Fibroblast of upper back skin (primary cell): ENCODE data around the gene ITGA2B.
"Not testable (repeated sequence)": the region's sequence is repeated elsewhere in the genome, so short reads cannot be mapped to it uniquely, and the experiment has no call there.

Experiments
- DNase-seq: peaks from one replicate; pipeline ENCODE4 v3.0.0-alpha.2; 2013

Gene ITGA2B

GRCh38 chr17:44368391-44369243 is 20.8 kb downstream of the ITGA2B start:
- not testable (repeated sequence) for DNase-seq

DNA sequence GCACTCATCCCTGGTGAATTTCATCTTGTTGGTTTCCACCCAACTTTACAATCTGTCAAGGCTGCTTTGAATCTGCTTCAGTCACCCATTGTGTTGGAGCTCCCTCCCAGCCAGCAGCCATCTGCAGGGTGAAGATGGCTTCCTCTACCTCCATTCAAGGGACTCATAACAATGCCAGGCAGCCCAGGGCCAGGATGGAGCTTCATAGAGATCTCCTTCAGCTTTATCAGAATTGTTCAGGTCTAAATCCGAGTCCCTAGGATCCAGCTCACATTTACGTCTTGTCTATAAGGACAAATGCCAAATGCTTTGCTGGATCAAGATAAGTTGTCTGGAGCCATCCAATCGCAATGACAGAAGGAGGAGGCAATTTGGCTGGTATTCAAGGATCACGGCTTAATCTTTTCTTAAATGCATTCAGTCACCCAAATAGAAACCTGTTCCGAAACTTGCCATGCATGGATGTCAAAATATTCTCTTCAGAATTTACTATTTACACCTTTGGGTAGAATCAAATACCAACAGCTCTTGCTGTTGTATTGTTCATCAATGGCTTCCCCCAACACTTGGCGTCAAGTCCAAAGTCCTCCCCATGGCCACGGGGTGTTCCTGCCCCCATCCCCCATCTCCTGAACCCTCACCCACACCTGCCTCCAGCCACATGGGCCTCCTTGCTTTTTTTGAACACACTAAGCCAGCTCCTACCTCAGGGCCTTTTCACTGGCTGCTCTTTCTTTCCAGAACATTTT is 22.0 kb downstream of the ITGA2B start:
- DNase-seq = no peak

GRCh38 chr17:44365051-44365450 is 24.4 kb downstream of the ITGA2B start:
- not testable (repeated sequence) for DNase-seq

DNA sequence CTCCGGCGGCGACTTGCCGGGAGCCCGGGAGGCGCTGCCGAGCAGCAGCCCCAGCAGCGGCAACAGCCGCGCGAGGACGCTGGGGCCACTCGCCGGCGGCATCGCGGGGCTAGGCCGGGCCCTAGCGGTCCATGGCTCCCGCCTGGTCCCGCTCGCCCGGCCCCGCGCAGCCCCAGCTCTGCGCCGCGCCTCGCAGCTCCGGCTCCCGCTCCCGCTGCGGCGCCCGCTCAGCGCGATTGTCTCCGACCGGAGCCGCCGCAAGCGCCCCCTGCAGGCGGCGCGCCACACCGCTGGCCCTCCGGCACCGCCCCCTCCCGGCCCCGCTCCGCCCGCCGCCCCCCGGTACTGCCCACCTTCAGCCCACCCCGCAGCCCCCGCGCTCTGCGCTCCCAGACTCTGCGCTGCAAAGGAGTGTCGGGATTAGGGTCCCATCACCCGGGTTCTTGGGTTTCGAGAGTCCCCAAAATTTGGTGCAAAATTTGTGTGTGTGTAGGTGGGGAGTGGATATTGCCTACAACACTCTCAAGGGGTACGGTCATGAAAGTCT is 25.8 kb downstream of the ITGA2B start, which contains the start of gene FAM171A2:
TSS of gene FAM171A2 (minus strand) at position 241 of the 547 bp plus-strand sequence. CDS start at position 102, 139 bp downstream.
- peak; percentile 49 for DNase-seq

DNA sequence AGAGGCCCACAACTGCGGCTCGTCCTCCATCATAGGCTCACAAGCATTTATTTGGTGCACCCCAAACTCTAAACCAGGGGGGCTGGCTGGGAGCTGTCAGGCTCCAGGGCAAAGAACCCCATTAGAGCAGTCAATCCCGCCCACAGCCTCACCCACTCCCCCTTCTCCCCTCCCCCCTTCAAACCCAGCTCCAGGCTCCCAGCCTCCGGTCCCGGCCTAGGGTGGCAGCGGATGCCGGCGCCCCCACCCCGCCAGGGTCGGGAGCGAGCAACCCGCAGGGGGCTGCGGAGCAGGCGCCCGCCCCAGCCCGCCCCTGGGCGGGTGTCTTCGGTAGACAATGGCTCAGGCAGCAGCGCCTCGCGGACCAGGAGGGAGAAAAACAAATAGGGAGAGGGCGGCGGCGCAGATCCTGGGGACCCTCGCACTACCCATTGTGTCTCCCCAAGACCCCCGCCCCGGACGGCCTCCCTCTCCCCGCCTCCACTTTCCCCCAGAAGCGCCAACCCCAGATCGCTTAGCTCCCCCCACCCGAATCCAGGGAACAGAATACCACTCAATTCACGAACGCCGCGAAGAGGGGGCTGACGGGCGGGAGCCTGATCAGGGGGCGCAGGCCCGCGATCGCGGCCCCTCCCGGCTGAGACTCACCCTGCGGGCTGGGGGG is 26.4 kb downstream of the ITGA2B start:
- DNase-seq = no peak

DNA sequence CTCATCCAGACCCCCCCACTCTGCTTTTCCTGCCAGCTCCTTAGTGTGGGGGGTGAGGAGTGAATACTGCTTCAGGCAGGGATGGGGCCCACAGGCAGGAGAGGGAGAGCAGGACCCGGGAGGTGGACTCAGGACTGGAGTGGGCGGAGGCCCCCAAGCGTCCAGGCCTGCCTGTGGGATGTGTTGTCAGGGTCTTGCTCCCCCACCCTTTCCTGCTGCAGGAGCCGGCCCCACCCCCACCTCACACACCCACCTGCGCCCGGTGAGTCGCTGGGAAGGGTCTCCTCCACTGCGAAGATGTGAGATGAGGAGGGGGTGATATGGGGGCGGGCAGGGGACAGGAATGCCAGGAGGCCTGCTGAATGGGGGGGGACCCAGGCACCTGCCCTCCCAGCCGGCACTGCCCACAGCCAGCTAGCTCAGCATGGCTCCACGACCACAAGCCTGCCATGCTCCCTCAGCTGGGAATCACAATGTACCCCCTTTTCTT is 26.9 kb downstream of the ITGA2B start:
- no peak for DNase-seq

- DNase-seq = no peak
Observed at GRCh38 chr17:44361292-44362260, 27.9 kb downstream of the ITGA2B start.

- DNase-seq = peak; percentile 48
Observed at GRCh38 chr17:44360826-44361225, 28.6 kb downstream of the ITGA2B start.

DNA sequence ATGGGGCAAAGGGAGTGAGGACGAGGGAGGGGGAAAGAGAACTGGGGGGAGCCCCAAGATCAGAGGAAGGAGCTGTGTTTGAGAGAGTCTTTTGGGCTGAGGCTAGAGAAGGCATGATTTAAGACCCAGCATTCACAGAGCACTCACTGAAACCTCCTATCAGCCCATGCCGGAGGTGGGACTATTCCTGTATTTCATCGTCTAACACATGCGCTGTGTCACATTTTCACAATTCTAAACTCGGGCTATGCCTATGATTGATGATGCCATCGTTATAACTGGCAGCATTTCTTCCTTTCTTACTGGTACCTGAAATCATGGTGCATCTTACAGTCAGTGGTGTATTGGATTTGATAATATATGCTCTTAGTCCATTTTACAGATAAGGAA is 29.3 kb downstream of the ITGA2B start:
- no peak for DNase-seq

- no peak for DNase-seq
Observed at GRCh38 chr17:44359458-44360143, 29.8 kb downstream of the ITGA2B start.

DNA sequence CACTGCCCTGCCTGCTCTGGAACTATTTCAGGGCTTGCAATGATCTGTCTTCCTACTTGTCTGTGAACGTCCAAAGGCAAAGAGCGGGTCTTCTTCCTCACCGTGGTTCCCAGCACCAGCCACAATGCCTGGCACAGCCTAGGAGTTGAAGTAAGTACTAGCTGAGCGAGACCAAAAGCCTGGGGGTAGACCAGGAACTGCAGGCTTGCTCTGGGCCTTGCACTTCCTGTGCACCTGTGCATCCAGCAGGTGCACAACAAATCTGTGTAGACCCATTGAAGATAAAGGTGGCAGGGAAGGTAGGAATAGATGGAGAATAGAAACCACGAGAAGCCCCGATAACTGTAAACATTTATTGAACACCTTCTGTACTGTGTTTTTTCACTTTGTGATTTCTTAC is 30.4 kb downstream of the ITGA2B start:
- DNase-seq = no peak

- DNase-seq = no peak
Observed at GRCh38 chr17:44358066-44358465, 31.4 kb downstream of the ITGA2B start.

GRCh38 chr17:44356241-44356640 is 33.2 kb downstream of the ITGA2B start:
- no peak for DNase-seq

DNA sequence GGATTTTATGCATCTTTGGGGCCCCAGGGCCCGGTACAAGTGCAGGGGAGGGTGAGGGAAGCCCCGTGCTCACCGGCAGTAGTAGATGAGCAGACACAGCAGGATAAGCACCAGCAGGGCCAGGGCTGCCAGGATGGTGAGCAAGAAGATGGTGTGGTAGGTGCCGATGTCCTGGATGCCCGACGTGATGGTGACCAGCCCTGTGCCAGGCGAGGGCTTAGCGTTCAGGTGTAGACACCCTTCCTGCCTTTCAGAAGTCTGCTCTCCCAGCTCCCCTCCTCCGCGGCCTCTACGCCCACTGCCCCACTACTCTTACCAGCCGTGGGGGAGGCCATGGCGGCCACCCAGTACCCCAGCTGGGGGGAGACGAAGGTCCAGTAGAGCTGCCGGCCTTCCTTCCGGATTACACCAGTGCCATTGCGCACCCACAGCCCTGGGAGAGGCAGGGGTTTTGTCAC is 33.8 kb downstream of the ITGA2B start:
- DNase-seq = no peak

DNA sequence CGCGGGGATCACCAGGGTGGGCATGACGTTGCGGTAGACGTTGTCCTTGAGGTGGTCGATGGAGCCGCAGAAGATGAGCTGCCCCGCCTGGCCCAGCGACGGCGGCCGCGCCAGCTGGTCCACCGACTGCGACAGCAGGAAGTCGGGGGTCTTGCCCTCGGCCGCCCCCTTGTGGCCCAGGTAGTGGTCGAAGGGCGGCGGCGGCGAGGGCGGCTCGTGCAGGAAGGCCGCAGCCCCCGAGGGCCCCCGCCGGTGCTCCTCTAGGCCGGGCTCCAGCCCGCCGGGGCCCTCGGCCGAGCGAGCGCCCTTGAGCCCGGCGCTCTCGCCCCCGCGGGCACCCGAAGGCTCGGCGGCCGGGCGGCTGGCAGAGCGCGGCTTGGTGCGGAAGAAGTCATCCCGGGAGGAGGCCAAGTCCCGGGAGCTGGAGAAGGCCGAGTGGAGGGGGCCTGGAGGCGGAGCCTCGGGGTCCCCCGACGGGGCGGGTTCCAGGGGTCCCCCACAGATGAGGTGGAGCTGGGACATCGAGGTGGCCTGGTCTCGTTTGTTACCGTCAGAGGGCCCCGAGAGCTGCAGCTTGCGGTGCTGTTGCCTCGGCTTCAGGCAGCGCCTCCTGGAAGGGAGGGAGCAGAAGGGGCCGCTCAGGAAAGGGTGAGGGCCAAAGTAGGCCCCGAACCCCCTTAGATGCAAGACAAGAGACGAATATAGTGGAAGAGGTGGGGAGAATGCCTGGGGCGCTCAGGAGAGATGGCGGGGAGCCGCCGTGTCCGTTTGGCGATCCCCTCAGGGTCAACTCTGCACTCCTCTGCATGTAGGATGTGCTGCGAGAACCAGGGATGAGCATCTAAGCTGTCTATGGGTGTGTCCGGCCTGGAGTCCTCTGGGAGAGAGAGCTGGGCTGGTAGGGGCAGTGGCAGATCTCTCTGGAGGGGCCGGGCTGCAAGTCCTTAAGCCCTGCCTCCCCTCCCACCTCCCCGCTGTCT is 34.6 kb downstream of the ITGA2B start:
- no peak for DNase-seq

DNA sequence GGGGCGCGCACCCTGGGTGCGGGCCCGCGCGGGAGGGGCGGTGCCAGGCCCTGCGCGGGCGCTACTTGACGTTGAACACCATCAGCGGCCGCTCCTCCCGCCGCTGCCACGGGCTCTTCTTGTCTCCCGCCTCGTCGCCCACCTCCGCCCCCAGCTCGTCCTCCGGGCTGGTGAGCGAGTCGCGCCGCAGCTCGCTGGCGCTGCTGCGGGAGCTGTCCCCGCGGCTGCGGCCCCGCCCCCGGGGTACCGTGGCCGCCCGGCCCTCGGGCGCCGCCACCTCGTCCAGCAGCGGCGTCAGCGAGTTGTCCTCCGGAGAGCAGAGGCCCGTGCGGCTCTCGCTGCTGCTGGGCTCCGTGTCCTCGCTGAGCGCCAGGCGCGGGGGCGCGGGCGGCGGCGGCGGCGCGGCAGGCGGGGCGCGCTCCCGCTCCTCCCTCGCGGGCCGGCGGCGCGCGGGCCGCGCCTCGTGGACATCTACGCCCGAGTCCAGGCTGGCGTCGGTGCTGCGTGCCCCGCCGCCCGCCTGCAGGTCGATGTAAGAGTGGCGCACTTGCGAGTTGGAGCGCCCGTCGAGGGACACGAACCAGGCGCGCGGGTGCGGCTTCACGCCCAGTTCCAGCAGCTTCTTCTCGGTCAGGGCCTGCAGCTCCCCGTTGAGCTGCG is 35.6 kb downstream of the ITGA2B start:
- DNase-seq = no peak

DNA sequence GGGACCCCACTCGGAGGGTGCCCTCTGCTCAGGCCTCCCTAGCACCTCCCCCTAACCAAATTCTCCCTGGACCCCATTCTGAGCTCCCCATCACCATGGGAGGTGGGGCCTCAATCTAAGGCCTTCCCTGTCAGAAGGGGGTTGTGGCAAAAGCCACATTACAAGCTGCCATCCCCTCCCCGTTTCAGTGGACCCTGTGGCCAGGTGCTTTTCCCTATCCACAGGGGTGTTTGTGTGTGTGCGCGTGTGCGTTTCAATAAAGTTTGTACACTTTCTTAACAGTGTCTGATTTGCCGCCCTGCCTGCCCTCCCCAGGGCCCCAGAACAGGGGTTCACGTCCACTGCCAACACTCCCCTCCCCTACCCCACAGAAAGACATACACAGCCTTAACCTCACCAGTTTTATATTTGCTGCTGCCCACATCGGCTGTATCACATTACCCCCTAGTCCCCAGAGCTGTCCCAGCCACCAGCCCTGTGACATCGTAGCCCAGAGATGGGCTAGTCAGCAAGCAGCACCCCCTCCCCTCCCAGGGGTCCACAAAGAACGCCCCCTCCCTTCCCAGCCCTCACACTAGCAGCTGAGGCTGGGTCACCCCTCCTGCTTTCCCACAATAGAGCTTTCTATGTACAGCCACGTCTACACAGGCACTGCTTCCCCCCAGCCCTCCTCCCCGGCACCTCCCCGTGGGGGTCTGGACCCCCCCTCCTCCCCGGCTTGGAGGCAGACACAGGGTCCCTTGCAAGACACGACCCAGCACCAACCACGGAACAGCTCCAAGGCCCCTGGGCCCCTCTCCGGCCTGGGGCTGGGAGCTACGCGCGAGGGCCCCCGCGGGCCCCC is 36.4 kb downstream of the ITGA2B start:
- no peak for DNase-seq
